Activated CD4-positive, alpha-beta T cell treated with anti-CD3 and anti-CD28 coated beads for 4 hours (primary cell): ENCODE results near the gene PCSK9.

Source experiments
- DNase-seq, 2 donors: peaks; one replicate each; pipeline ENCODE4 v3.0.0-alpha.2; 2020

Gene PCSK9

DNA sequence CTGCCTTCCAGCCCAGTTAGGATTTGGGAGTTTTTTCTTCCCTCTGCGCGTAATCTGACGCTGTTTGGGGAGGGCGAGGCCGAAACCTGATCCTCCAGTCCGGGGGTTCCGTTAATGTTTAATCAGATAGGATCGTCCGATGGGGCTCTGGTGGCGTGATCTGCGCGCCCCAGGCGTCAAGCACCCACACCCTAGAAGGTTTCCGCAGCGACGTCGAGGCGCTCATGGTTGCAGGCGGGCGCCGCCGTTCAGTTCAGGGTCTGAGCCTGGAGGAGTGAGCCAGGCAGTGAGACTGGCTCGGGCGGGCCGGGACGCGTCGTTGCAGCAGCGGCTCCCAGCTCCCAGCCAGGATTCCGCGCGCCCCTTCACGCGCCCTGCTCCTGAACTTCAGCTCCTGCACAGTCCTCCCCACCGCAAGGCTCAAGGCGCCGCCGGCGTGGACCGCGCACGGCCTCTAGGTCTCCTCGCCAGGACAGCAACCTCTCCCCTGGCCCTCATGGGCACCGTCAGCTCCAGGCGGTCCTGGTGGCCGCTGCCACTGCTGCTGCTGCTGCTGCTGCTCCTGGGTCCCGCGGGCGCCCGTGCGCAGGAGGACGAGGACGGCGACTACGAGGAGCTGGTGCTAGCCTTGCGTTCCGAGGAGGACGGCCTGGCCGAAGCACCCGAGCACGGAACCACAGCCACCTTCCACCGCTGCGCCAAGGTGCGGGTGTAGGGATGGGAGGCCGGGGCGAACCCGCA lies at the start of gene PCSK9:
Gene PCSK9 (plus strand): TSS at position 207 of the 741 bp plus-strand sequence. CDS start 290 bp downstream, at position 497.
- no peak for DNase-seq

DNA sequence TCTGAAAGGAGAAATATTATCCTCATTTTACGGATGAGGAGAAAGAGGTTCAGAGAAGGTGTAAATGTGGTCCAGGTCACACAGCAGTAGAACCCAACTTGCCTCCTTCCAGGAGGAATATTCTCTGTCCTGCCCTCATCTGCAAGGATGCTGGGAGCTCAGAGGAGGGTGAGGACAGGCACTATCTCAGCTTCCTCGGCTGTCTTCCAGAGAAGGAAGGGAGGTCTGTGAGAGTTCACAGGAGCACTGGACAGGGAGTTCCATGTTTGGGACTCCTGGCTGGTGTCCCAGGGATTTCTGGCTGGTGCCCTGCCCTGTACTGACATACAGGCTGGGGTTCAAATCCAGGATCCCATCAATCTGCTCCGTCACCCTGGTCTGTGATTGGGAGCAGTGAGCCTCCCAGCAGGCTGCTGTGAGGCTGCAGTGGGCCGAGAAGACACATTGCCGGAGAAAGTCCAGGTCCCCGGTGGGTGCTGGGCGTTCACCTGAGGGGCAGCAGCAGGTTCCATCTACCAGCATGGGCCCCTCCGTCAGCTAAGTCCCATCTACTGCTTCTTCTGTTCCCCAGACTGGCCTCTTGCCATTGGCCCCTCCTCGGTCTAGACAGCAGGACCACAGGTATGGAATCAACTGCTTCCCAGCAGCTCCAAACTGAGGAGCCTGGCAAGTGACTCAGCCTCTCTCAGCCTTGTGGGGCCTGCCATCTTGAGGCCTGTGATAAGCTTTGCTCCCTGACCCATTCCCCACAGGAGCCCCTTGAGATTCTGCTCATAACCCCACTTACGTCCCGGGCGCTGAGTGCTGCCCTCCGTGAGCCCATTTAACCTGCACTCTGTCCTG lies 49.2 kb upstream of the PCSK9 start:
- no peak for DNase-seq

DNA sequence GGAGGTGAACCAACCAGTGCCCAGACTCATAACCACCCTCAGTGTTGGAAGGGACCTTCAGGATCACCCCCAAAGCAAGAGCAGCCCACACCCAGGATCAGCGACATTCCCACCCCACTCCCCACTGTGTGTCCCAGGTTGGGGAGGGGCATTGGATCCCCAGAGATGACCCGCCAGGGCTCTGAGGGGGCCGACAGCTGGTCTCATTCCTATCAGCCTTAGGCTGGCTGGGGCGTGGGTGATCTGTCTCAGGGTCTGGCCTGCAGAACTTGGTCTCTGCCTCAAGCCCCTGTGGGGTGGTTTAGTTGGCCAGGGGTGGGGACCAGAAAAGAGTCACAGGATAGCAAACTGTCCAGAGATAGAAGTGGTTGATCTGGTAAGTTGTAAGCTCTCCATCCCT lies 48.4 kb upstream of the PCSK9 start:
- no peak for DNase-seq

DNA sequence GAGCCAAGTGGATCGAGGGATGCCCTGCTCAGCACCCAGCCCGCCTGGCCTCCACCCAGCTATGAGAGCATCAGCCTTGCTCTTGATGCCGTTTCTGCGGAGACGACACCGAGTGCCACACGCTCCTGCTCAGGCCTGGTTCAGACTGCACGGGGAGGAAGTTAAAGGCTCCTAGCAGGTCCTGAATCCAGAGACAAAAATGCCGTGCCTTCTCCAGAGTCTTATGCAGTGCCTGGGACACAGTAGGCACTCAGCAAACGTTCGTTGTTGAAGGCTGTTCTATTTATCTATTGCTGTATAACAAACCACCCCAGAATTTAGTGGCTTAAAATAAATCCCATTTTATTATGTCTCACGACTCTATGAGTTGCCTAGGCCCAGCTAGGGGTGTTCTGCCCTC lies 47.4 kb upstream of the PCSK9 start:
- DNase-seq = no peak

DNA sequence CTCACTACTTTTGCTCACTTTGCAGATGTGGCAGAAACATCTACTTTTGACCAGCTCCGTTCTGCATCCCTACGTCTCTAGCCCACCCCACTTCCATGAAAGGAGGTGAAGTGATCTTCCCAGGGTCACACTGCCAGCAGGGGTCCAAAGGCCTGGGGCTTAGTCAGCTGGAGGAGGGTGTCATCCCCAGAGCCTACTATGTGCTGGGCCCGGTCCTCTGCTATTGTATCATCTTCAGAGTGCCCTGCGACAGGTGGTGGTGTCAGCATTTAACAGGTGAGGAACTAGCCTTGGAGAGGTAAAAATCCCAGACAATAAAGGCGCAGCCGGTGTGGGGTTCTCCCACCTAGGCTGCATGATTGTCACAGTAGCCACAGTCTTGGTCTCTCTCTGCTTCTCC lies 46.2 kb upstream of the PCSK9 start:
- no peak for DNase-seq

DNA sequence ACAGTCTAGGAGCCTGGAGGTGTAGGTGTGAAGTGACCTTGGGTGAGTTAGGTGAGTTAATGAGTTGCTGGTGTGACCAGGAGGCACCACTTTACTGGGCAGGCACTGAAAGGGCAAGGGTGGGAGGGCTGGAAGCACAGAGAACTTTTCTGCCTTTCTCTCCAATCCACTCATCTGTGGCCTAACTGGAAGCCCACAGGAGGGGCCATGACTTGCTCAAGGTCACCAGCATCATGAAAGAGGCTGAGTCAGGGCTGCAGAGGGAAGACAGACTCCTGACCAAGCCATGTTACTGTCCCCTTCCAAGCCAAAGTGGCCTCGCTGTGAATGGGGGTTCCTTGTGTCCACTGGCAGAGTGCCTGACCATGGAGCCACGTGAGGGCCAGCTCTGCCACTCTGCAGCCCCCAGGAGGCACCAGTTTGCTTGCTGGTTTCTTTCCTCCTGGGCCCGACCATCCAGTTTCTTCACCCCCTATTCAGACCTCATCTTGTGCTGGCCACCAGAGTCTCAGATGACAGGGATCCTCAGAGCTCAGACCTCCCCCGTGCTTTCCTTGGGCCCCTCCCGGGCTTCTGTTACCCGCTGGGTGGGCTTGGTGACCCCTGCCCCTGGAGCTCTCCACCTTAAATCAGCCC lies 44.9 kb upstream of the PCSK9 start:
- no peak for DNase-seq

DNA sequence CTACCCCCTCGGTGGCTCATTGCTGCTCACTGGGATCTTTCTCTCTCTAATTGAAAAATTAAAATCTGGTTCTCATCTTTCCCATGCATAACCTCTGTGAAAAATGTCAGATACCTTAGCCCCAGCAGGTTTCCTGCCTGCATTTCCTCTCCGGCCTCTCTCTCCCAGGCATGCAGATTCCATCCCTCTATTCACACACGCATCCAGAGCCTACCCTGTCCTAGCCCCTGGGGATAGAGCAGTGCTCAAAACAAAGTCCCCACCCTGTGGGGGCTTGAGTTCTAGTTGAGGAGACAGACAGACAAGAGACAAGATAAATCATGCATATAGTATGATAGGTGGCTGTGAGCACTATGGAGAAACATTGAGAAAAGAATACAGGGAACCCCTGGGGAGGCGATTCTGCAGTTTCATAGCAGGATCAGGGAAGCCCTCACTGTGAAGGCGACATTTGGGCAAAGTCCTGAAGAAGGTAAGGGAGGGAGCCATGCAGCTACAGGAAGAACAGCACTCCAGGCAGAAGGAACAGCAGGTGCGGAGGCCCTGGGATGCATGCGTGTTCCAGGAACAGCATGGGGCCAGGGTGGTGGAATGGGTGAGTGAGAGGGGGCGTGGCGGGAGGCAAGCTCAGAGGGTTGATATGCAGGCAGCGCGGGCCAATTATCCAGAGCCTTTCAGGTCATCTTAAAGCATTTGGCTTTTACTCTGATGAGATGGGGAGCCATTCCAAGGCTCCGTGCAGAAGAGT lies 44.2 kb upstream of the PCSK9 start:
- no peak for DNase-seq

DNA sequence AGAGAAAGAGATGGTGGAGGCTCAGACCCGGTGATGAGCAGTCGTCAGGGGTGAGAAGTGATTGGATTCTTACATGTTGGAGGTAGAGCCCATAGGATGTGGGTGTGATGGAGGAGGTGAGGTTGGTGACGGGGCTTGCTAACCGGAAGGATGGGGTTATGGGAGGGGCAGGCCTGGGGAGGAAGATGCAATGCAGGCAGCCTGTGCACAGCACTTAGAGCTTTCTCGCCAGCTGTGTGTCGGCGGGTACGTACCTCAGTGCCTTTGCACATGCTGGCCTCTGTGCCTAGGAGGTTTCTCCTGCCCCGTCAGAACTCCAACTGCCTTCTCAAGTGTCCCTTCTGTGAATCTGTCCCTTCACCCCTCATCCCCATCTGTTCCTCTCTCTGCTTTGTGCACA lies 43.5 kb upstream of the PCSK9 start:
- peak; percentile 9 to 14 for DNase-seq

DNA sequence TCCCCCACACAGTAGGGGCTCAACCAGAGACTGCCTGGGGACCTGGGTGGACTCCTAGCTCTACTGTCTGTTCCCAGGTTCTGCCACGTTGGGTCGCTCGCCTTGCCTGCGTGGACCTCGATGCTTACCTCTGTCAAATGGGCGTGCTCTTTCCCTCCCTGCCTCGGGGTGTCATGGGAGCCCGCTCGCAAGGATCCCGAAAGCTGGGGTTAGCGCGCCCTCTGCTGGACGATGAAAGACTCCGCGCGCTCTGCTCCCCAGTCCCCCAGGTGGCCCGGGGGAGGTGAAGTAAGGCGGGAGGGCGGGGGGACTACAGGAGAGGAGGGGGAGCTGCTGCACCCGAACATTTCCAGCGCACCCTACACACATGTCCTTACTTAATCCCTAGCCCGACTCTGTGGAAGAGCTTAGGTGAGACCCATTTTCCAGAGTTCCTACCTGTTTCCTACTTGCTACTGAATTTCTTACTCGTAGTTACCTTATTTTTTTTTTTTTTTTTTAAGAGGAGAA lies 42.9 kb upstream of the PCSK9 start:
- DNase-seq = peak; percentile 68 to 75

DNA sequence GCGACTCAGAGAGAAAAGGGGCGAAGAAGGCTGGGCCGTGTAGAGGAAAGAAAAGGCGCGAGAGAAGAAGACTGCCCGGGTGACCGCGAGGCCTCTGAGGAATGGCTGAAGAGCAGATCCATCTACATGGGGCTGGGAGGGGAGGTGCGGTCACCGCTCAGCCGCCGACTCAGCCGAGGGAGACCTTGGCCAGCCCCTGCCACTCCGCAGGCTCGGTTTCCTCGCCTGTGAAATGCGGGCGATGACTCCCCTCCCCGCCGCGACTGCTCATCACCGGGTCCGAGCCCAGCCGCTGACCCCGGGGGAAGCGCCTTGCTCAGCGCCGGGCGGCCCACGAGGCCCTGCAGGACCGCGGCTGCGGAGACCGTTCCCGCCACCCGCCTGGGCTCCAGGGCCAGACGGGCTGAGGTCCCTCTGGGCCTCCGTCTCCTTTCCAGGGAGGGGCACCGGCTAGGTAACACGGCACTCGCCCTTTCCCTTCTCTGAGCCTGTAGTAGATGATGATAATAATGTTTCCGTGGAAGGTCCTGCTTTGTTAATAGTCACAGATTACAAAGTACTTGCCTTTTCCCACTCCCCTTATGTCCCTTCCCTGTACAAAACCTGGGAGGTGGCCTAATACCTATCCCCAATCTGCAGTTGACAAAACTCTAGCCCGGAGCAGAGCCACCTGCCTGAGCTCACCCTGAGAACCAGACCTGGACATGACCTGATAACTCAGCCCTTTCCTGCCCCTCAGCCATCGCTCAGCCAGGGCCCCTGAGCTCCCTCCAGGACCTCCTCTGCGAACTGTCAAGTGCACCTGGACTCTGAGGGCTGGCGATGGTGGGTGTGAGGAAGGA lies 42.3 kb upstream of the PCSK9 start:
- no peak for DNase-seq

DNA sequence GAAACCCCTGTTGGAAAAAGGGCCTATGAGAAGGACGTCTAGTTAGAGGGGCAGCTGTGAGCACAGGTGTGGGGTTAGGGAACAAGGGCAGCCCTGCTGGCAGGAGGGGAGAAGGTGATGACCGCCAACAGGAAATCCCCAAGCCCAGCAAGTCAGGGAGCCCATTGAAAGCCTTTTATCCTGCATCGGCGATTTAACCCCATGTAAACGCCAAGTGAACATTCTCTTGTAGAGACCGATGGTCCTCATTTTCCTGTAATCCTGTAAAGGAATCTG lies 41.7 kb upstream of the PCSK9 start:
- DNase-seq = no peak

DNA sequence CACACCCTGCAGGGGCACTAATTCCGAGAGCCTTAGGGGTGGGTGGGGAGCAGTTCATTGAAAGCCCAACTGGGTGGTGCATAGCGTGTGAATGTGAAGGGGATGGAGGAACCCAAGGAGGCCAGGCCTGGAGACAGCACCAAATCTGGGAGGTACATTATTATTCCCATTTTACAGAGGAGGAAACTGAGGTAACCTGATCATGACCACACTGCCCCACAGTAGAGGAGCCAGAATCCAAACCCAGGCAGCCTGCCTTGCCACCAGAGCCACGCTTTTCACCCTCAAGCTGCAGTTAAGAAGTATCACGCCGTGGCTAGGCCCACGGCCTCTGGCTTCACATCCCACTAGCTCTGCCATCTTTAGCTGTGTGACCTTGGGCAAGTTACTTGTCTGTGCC lies 41.2 kb upstream of the PCSK9 start:
- DNase-seq = no peak

DNA sequence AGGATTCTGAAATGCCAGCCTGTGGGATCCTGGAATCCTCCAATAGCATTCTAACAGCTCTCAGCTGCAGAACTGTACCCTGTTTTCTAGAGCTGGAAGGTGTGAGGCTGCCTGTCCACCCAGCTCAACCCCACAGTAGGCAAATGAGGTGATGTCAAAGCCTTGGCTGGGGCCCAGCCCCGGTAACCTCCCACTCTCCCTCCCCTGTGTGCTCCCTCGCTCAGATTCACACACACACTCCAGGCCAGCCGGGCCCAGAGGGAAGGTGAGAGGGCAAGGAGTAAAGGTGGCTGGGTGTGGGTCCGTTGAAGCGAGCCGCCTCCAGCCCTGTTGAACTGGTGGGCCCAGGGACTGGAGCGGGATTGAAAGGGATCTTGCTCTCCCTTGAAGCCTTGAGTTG lies 40.7 kb upstream of the PCSK9 start, which contains the start of gene BSND:
Gene BSND (plus strand): TSS at position 257 of the 400 bp plus-strand sequence. CDS start 254 bp downstream, outside the sequence.
- DNase-seq = no peak

DNA sequence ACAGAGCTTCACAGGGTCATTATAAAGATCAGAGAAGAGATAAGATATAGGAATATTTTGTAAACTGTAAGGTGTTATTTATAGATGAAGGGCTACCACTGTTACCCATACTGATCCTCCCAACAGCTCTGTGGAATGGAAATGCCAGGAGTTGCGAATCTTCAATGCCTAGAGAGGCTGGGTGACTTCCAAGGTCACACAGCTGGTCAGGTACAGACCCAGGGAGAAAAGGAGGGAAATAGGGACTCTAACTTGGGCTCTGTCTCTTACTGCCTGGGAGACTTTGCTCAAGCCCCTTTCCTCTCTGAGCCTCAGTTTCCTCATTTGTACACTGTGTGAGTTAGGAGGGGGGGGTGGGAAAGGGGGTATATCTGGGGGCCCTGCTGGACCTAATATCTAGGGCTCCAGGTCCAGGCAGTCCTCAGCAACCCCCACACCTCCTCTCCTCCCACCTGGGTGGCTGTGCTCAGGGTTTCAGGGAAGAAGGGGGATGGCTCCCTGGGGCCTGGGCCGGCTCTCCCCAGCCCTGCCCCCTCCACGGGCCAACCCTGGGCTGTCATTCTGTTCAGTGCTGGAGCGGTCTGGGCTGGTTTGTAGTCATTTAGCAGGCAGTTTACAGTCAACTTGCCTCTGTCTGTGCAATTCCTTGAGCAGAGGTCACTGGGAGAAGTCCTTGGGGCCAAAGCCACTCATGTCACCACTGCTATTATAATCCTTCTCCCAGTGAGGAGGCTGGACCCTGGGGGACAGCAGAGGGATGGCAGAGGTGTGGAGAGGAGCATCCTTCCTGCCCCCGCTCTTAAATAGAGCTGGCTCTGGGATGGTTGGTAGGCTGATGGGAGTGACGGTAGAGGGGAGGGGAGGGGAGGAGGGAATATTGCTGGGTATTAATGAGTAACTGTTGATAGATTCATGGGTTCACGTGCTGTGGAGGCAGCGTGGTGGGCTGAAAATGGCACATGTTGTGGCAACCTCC lies 39.0 kb upstream of the PCSK9 start:
- DNase-seq = no peak

DNA sequence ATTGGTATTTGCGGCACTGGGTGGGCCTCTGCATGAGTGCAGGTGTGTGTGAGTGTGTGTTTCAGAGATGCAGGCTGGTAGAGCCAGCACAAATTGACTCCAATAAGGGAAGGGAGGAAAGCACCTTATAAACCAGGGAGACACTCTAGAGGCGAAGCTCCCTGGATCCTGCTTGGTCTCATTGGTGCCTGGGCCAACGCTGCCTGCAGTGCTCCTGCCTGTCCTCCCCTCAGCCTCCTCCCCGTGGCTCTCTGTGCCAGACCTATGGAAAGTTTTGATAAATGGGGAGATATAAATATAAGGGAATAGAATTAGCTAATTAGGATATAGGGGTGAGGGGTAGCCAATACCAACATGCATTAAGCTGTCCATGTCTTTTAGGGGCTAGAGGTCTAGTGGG lies 38.0 kb upstream of the PCSK9 start:
- no peak for DNase-seq

DNA sequence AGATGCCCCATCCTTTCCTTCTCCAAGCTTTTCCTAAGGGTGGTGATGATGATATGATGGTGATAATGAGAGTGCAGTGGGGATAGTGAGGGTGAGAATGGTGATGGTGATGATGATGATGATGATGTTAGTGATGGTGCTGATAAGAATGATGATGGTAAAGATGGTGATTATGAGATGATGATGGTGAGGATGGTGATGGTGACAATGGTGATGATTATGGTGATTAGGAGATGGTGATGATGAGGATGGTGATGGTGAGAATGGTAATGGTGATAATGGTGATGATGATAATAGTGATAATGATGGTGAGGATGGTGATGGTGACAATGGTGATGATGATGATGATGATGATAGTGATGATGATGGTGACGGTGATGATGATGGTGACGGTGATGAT lies 36.7 kb upstream of the PCSK9 start:
- no peak for DNase-seq

DNA sequence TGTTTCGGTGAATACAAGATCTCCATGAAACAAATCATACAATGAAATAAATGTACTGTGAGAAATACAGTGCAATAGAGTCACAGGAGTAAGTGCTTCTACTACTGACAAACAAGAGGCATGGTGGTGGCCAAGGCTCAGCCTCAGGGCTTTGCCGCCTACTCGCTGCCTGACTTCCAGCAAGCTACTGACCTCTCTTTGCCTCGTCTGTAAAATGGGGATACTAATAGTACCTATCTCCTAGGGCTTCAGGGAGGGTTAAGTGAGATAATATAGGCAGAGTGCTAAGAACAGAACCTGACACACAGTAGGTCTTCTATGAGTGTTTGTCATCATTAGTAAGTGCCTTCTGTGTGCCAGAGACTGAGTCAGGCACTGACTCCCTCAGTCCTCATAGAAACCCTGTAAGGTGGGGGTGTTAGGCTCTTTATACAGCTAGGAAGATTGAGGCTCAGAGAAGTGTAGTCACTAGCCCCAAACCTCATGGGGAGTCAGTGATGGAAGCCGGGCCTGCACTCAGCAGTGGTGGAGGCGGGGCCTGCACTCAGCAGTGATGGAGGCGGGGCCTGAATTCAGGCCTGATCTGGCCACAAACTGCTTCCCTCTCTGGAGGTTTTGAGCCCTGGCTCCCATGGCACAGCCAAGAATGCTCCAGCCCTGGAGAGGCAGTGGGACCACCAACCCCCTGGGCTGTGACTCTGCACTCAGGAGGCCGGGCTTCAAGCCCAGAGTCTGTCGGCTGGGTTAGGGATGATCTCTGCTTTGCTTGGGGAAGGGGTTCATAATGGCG lies 33.8 kb upstream of the PCSK9 start:
- DNase-seq = no peak

DNA sequence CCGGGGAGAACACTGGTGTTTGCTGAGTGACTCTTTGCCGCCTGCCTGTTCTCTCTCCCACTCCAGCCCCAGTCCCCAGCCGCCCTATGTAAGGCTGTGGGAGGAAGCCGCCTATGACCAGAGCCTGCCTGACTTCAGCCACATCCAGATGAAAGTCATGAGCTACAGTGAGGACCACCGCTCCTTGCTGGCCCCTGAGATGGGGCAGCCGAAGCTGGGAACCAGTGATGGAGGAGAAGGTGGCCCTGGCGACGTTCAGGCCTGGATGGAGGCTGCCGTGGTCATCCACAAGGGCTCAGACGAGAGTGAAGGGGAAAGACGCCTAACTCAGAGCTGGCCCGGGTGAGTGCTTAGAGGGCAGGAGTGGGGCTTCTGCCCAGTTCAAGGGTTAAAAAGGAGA lies 32.4 kb upstream of the PCSK9 start:
- no peak for DNase-seq

DNA sequence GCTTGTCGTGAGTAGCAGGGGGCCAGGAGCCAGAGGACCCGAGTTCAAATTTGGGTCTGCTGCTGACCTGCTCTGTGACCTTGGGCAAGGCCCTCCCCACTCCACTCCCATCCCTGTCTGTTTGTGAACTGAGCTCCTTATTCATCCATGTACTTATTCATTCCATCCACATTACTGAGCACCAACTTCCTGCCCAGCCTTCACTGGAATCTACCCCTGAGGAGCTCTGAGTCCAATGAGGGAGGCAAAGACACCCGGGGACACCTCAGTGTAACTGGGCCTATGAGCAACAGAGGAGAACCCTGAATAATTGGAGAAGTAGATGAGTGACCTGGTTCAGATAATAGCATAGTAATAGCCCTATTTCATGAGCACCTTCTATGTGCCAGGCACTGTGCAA lies 31.7 kb upstream of the PCSK9 start:
- no peak for DNase-seq
